HG03095 (cell line): ENCODE results near the gene NOP16.

Experiments
- ATAC-seq: cut with Tn5 transposase; IDR thresholded peaks from one replicate; pipeline ENCODE4 v1.9.1; 2021; ENCODE audit warnings: moderate library complexity; ENCODE audit not compliant: unreplicated experiment

Gene NOP16

DNA sequence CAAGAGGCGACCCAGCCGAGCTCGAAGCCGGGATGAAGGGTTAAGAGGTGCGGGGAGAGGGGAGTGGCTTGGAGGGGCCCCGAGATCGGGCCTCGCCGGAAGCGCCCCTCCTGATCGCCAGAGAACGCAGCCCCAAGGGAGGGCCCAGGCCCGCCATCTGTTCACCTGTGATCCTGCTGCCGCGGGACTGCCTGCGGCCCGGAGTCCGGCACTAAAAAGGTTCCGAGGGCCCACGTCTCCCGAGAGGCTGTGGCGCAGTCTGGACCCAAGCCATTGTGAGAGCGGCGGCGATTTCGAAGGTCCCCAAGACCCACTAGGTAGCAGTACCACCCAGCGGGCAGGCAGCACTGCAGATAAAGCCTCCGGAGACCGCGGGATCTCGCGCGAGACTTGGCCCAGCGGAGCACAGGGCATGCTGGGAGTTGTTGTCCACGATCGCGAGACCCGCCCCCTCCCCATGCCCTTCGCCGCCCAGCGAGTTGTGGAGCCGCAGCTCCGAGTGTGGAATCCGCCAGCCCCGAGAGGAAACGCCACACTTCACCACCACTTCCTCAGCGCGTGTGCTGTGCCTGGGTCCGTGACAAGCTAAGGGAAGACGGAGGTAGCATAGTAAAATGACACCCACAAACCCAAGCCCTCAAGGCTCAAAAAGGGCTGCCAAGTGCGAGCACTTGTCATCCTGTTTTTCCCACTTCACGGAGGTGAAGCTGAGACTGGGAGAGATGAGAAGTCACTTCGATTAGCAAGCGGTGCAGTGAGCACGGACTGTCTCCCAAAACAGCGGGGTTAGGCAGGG, 26.8 kb downstream of the NOP16 start, which contains the start of gene KIAA1191:
KIAA1191 (minus strand) TSS at position 328 of the 796 bp plus-strand sequence. CDS start 2,256 bp downstream, outside the sequence.
- peak; percentile 88 for ATAC-seq

DNA sequence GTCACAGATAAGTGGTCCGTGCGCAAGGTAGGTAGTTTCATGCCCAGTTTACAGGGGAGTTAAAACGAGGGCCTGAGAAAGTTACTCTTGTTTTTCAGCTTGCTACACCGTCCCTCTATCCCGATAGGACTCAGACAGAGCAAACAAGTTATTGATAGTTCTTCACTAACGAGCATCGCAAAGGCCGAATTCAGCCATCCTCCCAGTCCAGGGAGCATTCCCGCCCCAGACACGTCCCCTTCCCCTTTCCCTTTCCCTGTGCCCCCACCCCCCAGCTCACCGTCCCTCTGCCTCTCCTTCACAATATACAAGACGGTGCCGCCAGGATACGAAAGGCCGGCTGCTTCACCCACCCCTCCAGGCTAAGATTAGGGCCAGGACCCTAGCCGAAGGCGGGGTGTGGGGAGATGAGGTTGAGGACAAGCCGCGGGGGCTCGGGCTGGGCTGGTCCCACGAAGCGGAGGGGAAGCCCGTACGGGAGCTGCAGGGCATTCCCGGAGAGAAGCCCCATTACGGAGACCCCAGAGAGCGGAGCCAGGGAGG, 27.4 kb downstream of the NOP16 start:
- no peak for ATAC-seq

DNA sequence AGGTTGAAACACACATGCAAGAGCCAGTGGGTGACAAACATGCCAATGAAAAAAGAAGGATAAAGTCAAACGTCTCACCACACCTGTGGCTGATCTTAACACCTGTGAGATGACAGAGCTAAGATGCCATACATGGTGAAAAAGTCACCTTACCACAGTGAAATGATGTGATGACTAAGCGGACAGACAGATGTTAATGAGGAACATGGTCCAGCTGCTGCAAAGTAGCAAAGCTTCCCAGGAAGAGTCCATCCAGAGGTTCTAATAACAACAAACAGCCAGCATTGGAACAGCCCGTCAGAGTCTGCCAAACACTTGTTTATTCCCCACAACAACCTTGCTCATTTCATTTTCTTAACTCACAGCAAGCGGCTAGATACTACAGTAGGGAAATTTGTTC, 28.7 kb downstream of the NOP16 start:
- ATAC-seq = no peak

DNA sequence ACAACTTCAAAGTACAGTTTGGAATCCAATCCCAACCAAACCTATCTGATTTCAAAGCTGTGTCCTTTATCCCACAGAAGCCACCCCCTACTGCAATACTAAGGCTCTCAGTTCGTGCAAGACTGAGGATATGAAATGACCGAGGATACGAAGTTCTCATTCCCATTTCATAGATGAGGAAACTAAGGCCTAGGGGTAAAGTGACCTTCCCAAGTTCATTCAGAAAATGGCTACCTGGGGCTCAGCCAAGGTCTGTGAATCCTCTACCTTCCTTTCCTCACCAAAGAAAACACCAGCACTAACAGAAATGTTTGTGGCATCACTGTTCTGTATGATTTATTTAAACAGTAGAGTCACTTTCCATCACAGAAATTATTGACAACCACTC, 32.2 kb downstream of the NOP16 start:
- no peak for ATAC-seq

DNA sequence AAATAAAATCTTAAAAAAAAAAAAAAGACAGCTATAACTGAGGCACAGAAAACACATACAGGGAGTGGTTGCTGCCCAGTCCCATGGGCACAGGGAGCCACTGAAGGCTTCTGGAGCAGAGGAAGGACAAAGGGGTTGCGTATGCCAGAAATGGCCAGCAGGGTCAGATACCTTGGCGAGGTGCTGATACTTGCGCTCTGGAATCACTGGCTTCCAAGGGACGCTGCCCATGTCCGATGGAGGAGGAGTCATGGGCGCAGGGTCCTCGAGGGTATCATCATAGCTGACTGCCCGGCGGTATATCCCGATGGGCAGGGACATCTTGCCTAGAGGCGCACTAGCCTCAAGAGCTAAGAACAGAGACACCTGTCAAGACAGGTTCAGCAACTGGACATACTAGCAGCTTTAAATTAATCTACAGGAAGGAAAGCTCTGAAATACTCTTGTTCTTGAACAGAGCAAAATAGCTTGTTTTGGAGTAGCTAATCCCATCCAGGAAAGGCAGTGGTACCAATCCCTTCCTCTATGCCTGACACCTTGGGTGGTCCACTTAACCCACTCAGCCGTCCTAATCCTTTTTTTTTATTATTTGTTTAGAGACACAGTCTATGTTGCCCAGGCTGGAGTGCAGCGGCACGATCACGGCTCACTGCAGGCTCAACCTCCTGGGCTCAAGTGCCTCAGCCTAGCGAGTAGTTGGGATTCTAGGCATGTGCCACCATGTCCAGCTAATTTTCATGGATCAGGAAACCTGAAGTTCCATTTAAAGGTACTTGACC, 32.8 kb downstream of the NOP16 start:
- ATAC-seq = no peak

DNA sequence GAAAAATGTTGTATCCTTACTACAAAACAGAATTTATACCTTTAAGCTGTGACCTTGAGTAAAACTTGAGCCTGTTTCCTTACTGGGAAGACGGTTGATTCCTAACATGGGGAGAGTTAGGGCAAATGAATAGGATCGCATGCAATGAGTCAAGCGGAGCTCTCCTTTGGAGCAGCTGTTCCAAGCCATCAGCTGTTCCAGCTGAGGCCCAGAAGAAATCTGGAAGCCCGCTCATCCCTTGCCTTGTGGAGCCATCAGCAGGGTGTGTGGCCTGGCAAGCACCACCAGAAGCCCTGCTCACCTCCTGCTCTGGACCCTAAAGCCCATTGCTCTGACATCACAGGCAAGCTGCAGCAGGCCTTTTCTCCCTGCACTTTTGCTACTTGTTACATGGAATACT, 34.9 kb downstream of the NOP16 start:
- no peak for ATAC-seq

DNA sequence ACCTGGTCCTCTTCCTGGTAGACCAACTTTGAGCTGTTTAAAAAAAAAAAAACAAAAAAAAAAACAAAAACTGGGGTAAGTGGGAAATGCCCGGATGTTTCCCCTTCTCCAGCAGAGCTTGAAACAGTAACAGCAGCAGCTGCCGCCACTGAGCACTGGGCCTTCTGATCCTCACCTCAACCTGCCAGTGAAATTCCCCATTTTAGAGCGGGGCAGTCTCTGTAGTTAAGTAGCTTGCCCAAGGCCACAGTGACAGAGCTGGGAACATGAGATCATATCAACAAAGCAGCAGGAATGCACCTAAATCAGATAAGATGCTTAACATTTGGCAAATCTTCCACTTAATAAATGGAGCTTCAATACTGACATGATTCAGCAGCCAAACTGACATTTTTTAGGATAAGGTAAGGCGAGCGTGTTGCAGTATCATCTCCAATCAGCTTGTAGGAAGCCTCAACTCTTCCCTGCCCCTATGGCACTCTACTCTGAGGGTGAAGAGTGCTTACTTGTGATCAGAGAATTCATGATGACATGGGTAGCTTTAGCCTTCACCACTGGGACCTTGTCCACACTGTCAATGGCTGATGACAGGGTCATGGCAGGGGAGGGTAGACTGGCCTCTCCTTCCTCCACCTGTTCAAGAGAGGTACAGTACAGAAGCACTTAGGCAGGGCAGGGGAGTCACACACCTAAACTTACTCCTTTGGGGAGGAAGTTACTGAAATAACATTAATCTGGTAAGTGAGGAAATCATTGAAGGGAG, 36.1 kb downstream of the NOP16 start:
- ATAC-seq = no peak

DNA sequence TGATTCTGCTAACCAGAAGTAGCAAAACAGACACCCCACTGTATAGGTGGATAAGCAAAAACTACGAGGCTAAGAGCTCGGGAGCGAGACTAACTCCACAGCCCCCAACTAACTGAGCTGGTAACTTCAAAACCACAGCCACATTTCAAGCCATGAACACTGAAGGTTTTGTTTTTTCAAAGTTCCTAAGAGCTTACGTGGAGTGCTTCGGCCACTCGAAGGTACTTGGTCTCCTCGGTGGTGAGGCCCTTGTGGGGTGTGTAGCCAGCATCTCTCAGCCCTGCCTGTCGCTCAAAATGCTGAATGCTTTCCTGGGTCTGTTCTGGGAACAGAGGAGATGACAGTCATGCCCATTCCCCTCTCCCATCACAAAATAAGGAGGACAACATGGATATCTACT, 38.0 kb downstream of the NOP16 start:
- no peak for ATAC-seq

DNA sequence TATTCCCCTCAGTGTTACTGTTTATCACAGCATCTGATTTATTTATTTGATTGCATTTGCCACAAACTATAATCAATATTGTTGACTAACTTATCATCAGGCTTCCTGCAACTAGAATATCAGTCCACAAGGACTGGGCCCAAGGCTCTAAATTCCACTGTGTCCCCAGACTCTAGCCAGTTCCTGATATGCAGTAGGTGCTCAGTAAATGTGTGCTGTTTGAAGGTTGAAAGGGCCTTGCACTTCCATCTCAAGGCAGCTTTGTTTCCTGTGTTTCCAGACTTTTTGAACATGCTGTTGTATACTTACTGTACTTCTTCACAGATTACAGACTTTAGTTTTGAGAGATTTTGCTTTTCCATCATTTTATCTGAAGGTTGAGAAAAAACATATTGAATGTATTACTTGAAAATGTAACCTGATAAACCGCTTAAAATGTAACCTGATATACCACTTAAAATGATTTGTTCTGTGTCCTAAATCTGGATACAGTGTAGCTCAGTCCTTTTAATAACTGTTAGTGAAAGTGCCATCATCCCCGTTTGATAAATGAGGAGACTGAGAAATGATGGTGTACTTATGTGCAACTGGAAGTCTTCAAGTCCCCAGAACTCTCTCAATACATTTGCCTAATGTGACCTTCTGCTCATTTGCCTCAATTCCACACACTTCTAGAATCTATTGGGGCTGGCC, 45.5 kb downstream of the NOP16 start:
- no peak for ATAC-seq

DNA sequence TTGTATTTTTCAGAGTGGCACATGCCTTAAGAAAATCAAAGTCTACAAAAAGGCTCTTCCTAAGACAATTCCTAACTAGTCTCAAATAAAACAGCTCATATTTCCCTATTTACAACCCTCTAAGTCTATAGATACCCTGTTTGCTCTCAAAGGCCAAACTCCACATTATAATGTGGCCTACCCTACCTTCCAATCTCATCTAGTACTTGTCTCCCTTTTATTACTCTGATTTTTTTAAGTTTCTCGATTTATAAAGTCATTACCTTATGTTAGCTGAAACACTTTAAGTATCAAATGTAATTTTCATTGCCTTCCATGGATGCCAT, 46.3 kb downstream of the NOP16 start:
- no peak for ATAC-seq

DNA sequence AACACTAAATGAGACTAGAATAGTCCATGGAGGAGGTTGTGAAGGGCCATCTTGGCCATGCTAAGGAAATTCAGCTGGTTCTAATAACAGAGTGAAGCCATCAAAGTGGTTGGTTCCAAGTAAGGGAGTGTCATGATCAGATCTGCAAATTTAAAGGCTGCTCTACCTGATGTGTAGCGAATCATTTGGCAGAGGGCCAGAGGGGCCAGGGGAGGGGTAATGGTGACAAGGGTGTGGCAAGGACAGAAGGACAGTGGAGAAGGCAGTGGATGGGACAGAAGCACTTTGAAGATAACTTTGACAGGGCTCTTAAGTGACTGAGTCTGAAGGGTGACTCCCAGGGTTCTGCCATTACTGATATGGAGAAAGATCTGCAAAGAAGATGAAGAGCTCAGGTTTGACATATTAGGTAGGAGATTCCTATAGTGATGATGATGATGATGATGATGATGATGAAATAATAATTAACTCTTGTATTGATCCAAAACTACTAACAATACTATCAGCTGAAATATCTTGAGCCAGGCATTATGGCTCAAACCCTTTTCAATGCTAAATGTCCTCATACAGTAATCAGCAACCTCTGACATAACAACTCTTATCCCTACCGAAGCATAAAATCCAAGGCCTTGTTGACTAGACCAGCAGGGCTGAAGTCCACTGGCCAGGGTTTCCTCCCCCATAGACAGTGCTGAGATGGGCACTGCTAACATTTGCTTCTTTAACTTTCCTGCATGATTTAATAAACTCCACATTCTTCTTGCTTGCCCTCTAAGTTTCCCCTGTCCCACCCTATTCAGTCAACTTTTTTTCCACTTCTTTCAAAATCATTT, 46.9 kb downstream of the NOP16 start:
- ATAC-seq = no peak

DNA sequence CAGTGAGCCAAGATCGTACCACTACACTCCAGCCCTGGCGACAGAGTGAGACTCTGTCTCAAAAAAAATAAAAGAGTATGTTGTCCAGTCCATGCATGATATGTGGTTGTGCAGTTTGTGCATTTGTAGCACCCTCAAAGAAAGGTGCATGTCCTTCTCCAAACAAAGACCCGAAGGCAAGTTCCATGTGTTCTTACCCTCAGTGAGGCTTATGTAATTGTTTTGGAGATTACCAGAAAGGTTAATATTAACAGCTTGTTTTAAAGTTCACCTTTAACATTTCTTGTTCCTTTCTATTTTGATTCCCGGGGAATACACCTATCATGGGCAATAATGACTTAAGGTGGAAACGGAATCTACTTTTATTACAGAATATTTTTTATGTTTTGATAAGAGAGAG, 49.1 kb downstream of the NOP16 start:
- ATAC-seq = no peak

DNA sequence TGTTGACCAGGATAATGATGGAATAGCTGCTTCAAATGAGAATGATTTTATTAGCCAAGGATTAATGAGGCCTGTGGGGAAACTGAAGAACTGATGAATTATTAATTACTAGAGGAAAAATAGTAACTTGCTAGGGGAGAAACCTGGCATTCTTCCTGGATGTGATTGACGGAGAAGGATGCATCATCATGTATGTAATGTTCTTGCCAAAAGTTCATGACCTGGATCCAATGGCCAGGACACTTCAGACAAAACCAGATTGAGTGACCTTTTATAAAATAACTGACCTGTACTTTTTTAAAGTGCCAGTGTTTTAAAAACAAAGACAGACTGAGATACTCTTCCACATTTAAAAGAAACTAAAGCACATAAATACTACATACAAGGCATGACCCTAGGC, 50.5 kb downstream of the NOP16 start:
- ATAC-seq = no peak

DNA sequence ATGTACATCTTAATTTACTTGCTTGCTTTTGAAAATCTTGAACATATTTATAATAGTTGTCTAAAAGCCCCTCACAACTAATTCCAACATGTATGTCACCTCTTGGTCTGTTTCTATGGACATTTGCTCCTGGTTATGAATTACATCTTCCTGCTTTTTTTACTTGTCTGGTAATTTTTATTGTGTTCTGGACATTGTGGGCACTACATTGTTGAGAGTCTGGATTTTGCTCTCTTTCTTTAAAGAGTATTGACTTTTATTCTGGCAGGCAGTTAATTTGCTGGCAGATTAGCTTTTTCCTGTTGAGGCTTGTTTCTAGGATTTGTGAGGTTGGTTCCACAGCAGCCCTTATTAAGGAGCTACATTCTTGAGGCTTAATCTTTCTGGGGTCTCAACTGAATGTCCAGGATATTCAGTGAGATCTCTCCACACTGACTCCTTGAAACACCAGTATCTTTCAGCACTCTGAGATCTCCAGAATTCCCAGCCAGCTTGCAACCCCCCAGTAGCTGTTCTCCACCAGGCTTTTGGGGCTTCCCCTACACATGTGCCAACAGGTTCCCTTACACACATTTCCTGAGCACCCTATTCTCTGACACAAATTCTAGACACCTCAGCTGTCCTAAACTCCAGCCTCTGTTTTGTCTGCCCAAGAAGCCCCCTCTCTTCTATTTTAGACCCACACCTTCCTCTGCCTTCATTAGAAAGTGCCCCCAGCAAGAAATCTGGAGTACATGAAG, 54.2 kb downstream of the NOP16 start:
- no peak for ATAC-seq
